Measurements from ENCODE around the gene WDR35. TPM values are rescaled to one million over a fixed set of nuclear protein-coding genes. Genes with fewer than 3 reads are reported as not detected.

Gene WDR35
- total RNA-seq, 1 donor from 2014 or later, result 8.7 TPM

DNA sequence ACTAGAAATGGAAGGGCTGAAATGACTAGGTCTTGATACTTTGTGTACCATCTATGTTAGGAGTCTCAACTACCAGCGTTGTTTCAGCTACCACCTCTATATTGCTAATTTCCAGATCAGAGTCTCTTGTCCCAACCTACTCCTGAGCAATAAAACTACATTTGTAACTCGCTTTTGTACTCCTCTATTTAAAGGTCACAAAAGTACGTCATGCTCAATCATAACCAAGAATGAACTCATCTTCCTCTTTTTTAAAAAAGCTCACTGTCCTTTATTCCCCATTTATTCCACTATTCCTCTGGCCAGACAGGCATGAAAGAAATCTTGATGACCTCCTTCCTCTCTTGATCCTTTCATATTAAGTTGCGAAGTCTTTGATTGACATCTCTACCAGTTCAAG is 33.8 kb upstream of the WDR35 start:
- DNase-seq (ENCODE audit: low read depth) (no peak), FAIRE-seq (no peak)
- H3K4me3 ChIP-seq (ENCODE audit: low read depth, low read length), result no peak overlapping the region
- TF ChIP-seq, protein P1, sequence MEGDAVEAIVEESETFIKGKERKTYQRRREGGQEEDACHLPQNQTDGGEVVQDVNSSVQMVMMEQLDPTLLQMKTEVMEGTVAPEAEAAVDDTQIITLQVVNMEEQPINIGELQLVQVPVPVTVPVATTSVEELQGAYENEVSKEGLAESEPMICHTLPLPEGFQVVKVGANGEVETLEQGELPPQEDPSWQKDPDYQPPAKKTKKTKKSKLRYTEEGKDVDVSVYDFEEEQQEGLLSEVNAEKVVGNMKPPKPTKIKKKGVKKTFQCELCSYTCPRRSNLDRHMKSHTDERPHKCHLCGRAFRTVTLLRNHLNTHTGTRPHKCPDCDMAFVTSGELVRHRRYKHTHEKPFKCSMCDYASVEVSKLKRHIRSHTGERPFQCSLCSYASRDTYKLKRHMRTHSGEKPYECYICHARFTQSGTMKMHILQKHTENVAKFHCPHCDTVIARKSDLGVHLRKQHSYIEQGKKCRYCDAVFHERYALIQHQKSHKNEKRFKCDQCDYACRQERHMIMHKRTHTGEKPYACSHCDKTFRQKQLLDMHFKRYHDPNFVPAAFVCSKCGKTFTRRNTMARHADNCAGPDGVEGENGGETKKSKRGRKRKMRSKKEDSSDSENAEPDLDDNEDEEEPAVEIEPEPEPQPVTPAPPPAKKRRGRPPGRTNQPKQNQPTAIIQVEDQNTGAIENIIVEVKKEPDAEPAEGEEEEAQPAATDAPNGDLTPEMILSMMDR (IDR thresholded peaks at IDR 0.05; ENCODE audit: insufficient read depth, low read length, severe bottlenecking), result no peak
- no peaks in the 10 kb centered on the region for H3K36me3 ChIP-seq (ENCODE audit: control insufficient read depth, insufficient read depth, low read length)
- H3K27me3 ChIP-seq (ENCODE audit: control insufficient read depth, insufficient read depth, low read length), result no peaks in the 10 kb centered on the region

DNA sequence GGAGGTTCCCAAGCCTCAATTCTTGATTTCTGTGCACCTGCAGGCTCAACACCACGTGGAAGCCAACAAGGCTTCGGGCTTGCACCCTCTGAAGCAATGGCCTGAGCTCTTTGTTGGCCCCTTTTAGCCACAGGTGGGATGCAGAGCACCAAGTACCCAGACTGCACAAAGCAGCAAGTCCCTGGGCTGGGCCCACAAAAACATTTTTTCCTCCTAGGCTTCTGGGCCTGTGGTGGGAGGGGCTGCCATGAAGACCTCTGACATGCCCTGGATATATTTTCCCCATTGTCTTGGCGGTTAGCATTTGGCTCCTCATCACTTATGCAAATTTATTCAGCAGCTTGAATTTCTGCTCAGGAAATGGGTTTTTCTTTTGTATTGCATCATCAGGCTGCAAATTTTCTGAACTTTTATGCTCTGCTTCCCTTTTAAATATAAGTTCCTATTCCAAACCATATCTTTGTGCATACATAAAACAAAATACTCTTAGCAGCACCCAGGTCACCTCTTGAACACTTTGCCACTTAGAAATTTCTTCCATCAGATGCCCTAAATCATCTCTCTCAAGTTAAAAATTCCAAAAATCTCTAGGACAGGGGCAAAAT is 31.6 kb upstream of the WDR35 start:
- DNase-seq (ENCODE audit: low read depth) (no peak), FAIRE-seq (no peak)
- no peaks in the 10 kb centered on the region for H3K27me3 ChIP-seq (ENCODE audit: control insufficient read depth, insufficient read depth, low read length)
- no peaks in the 10 kb centered on the region for H3K36me3 ChIP-seq (ENCODE audit: control insufficient read depth, insufficient read depth, low read length)
- TF ChIP-seq, protein P1 (IDR thresholded peaks at IDR 0.05; ENCODE audit: insufficient read depth, low read length, severe bottlenecking), result no peak
- no peak overlapping the region for H3K4me3 ChIP-seq (ENCODE audit: low read depth, low read length)

DNA sequence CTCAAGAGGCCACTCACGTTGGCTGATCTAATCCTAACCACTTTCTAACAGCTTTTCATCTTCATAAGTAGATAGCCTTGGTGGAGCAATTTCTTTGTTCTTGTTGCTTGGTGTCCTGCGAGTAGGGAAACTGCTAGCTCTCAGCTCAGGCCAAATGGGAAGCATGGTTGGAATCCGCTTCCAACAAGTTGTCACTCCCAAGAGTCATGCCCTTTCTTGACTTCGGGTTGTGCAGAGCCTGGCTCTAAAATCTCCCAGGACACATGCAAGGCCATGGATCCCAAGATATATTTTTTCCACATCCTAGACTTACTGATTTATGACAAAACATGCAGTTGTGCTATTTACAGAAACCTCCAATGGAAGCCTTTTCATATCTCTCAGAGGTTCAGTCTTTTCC is 29.8 kb upstream of the WDR35 start:
- DNase-seq (ENCODE audit: low read depth) (no peak), FAIRE-seq (no peak)
- TF ChIP-seq, protein P1 (IDR thresholded peaks at IDR 0.05; ENCODE audit: insufficient read depth, low read length, severe bottlenecking), result no peak
- H3K27me3 ChIP-seq (ENCODE audit: control insufficient read depth, insufficient read depth, low read length), result no peaks in the 10 kb centered on the region
- no peaks in the 10 kb centered on the region for H3K36me3 ChIP-seq (ENCODE audit: control insufficient read depth, insufficient read depth, low read length)
- H3K4me3 ChIP-seq (ENCODE audit: low read depth, low read length), result no peak overlapping the region

DNA sequence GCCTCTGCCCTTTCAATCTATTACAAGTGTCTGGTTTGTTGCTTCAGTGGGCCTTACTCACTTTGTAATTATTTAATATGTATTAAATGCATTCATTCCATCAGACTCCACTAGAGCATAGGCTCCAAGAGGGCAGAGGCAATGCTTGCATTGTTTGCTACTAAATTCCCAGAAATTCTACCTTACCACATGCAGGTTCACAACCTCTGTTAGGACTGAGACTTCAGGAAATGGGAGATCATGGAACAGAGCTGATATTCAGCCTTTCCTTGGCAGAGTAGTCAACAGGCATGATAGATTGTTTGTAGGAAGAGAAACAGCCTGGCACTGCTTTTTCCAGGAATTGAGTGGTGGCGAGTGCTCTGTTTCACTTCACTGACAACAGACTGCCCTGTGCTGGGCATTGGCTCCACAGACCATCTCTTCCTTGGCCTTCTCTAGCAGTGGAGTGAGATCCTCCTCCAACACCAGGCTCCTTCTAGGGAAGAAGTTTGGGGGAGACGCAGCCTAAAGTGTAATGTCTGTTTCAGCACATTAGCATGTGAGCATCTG is 28.8 kb upstream of the WDR35 start:
- DNase-seq (ENCODE audit: low read depth) (no peak), FAIRE-seq (no peak)
- H3K36me3 ChIP-seq (ENCODE audit: control insufficient read depth, insufficient read depth, low read length), result no peaks in the 10 kb centered on the region
- H3K27me3 ChIP-seq (ENCODE audit: control insufficient read depth, insufficient read depth, low read length), result no peaks in the 10 kb centered on the region
- H3K4me3 ChIP-seq (ENCODE audit: low read depth, low read length), result no peak overlapping the region
- TF ChIP-seq, protein P1 (IDR thresholded peaks at IDR 0.05; ENCODE audit: insufficient read depth, low read length, severe bottlenecking), result no peak

DNA sequence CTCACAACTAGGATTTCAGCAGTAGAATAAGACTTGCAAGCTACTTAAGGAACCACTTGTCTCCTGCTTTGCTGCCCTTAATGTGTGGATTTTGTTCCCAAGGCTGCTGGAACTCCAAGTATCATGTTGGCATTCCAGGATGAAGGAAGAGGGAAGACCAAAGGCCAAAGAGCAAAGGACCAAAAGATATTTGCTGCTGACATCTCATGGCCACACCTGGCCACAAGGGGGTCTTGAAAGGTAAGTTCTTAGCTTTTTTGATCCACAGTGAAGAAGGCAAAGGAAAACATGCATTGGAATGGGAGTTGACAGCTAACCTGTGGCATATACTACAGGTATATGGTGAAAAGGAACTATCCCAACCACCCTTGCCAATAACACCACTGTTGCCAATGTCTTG is 26.4 kb upstream of the WDR35 start:
- H3K27me3 ChIP-seq (ENCODE audit: control insufficient read depth, insufficient read depth, low read length), result no peaks in the 10 kb centered on the region
- TF ChIP-seq, protein P1 (IDR thresholded peaks at IDR 0.05; ENCODE audit: insufficient read depth, low read length, severe bottlenecking), result no peak
- DNase-seq (ENCODE audit: low read depth), result no peak
- no peak for FAIRE-seq
- no peak overlapping the region for H3K4me3 ChIP-seq (ENCODE audit: low read depth, low read length)
- H3K36me3 ChIP-seq (ENCODE audit: control insufficient read depth, insufficient read depth, low read length), result no peaks in the 10 kb centered on the region

Measured in bronchial epithelial cell (primary cell).